Left forelimb (tissue), 1 donor: ENCODE results near the gene CDH13.

ENCODE experiments used
- DNase-seq: peaks from one replicate; pipeline ENCODE4 v3.0.0-alpha.2; 2018; ENCODE audit warnings: low spot score

Gene CDH13

GRCh38 chr16:82741073-82741615 is 114.4 kb downstream of the CDH13 start:
- DNase-seq: no peak

GRCh38 chr16:82744958-82745357 is 118.2 kb downstream of the CDH13 start:
- no peak for DNase-seq

DNA sequence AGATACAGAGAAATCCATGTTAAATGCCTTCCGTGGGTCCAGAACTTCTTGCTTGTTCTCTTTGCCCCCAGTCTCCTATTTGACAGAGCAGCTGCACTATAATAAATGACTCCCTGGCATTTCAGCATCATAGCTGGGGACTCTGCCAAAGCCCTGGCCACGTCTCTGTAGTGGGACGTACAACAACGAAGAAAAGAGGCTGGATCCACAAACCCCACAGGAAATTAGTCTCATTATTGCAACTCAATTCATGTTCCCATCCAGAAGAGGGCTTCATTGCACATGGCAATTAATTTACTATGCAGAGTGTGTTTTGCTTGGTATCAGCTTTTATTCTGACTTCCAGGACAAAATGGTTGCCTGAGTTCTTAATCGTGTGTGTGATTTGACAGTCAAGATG is 121.3 kb downstream of the CDH13 start:
- DNase-seq: no peak

DNA sequence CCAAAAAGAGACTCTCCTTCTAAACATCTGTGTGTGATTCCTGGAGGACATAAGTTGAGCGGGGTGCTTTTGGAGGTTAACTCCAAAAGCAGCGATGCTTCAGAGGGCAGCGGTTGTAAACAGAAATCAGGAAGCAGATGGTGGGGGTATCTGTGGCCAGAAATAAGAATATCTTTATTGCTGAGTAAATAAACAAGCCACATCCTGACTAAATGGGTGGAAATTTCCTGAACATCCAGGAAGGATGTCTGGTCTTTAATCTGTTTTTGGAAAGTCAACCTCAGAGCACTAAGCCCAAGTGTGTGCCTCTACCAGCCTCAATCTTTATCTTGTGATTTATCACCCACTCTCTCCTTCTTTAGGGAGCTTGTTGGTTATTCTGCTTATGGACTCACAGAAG is 123.3 kb downstream of the CDH13 start:
- no peak for DNase-seq

DNA sequence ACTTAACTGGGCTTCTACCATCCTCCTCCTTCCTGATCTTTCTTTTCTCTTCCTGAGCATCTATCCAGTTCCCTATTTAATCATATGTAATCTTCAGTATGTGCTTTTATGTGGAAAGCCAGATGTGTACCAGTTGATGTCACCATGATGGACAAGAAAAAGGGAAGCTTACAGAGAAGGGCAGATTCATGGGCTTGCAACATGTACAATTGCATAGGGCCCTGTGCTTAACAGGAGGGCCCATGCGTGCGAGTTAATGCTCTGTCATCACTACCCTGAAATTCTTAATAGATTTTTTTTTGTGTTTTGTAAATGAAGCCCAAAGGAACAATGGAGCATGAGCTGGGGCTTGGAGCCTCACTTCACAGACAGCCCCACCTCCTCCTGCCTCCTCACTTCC is 124.3 kb downstream of the CDH13 start:
- no peak for DNase-seq

GRCh38 chr16:82752172-82752571 is 125.4 kb downstream of the CDH13 start:
- DNase-seq: no peak

GRCh38 chr16:82753821-82754220 is 127.1 kb downstream of the CDH13 start:
- no peak for DNase-seq

- no peak for DNase-seq
Measured at GRCh38 chr16:82754716-82755513, 128.1 kb downstream of the CDH13 start.

DNA sequence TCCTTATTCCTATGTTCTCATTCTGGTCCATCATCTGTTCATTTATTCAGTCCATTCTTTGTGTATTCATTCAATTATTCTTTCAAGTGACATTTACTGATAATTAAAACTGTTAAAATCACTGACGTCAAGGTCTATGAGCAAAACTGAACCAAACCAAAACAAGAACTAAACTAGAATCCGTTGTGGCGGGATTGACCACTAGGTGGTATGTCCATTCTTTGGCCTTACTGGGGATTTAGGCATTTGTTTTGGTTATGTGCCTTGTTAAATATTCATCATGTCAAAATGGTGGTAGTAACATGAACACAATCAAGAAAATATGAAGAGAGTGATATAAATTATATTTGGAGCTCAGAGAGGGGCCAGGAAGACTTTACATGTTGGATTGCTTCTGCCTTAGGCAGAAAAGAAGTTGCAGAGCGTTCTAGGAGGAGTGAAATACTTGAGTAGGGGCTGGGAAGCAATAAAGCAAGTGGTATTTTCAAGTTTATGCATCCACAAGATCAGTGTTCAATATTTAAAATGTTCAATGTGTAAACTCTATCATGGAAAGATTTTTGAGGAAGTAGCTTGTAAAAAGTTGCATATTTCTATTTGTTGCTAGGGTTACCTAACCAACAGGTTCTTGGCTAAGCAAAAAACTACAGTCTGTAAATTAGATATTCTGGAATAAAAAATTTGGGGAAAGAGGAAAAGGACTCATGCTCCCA is 129.0 kb downstream of the CDH13 start:
- DNase-seq: no peak

- DNase-seq: no peak
Measured at GRCh38 chr16:82756283-82756599, 129.5 kb downstream of the CDH13 start.

DNA sequence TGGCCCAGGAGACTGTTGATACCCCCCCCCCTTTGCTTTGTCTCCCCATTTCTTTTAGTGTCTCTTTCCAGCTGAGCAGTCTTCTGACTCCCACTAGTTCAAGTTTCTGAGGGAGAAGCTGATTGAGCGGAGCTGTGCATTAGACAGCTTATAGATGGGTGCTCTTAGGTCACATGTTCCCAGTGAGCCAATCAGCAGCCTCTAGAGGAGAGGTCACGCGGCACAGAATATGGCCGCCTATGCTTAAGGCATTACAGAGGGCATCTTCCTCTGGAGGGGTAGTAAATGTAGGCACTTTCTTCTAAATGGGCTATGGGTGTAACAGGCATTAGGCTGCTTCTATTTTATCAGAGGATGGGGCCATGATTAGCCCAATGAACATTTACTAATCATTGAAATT is 131.6 kb downstream of the CDH13 start:
- no peak for DNase-seq

GRCh38 chr16:82758904-82759303 is 132.1 kb downstream of the CDH13 start:
- no peak for DNase-seq

DNA sequence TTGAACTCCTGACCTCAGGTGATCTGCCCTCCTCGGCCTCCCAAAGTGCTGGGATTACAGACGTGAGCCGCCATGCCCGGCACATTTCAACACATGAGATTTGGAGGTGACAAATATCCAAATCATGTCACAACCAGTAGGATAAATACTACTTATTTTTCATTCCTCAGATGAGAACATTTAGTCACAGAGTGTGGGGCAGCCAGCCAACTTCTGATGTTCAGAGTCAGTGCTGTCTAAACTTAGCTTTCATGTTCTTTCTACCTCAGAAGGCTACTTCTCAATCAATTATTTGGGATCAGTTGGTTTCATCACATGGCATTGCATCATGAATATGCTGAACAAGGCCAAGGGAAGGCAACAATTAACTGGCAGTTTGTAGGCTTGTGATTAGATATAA is 134.5 kb downstream of the CDH13 start:
- no peak for DNase-seq

- no peak for DNase-seq
Measured at GRCh38 chr16:82761858-82762257, 135.1 kb downstream of the CDH13 start.

DNA sequence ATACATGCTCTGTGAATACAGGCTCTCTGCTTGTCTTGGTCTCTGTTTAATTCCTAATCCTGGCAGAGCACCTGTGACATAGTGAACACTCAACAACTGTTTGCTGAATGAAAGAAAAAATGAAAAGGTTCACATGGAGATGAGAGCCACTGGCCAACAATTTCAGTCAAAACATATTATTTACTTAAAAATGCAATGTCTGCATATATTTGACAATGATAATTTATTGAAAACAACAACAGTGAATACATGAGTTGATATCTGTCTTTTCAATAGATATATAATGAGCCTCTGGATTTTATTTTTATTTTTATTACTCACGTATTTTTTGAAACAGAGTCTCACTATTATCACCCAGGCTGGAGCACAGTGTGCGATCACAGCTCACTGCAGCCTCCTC is 136.6 kb downstream of the CDH13 start:
- no peak for DNase-seq

DNA sequence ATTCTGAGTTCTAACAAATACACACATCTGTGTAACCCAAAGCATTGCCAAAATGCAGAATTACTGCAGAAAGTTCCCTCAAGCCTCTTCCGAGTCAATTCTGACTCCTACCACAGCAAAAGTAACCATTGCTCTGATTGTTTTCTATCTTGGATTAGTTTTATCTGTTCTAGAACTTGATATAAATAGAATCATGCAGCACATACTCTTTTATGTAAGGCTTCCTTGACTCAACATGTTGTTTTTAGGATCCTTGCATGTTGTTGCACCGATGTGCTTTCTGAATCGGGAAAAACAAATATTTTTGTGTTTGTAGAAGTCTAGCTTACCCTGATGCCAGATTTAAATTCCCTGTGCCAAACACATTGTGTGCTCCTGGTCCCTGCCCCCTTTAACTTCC is 140.4 kb downstream of the CDH13 start:
- DNase-seq: no peak

- DNase-seq: no peak
Measured at GRCh38 chr16:82767808-82768207, 141.0 kb downstream of the CDH13 start.

GRCh38 chr16:82769845-82770244 is 143.1 kb downstream of the CDH13 start:
- DNase-seq: no peak

DNA sequence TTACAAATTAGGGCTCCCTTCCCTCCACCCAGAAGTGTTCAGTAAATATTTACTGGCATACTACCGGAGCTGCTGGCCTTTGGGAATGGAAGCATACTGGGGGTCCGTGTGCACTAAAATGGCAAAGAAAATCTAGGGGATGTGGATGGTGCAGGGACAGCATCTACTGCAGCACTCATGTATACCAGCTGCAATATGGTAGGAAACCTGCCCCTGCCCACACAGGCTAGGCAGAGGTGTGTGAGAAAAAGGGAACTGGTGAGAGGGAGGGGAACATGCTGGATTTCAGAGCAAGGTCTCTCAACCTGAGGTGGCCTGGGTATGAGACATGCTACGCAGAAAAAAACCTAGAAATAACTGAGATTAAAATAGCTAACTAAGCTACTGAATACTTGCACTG is 145.4 kb downstream of the CDH13 start:
- no peak for DNase-seq

DNA sequence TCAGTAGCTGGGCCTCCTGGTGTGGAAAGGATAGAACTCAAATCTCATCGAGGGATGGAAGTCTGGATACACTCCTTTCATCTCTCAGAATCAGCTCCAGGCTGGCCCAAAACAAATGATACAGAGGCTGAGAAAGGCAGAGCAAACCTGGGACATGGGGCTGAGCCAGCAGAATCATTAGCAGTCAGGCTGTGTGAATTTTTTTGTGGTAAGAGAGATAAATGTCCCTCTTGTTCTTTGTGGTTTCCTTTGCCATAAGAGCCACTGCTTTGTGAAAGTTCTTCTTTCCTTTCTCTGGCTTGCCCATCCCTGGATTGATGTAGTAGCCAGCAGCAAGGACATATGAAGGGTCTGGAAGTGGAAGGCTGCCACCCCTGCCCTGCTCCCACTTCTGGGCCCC is 146.2 kb downstream of the CDH13 start:
- no peak for DNase-seq

- DNase-seq: no peak
Measured at GRCh38 chr16:82776470-82777146, 149.8 kb downstream of the CDH13 start.

DNA sequence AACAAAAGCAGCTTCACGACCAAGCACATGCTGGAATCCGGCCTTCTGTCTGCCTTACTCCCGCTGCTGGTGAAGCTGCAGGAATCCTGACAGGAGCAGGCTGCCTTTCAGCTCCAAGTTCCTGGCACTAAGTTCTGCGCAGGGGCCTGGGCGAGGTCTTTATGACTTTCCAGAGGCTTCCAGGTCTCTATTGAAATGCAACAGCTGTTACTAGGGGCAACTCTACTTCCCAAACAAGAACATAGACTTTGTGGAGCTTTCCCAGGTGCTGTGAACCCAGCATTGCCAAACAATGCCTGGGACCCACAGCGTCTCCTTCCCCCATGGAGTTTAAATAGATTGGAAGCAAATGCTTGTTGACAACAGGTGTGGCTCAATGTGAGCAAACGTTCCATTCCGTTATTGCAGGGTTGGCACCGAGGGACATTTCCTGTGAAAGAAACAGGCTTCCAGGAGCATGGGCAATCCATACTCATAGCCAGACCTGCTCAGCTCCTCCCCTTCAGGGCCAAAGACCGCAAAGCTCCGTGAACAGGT is 156.0 kb downstream of the CDH13 start:
- no peak for DNase-seq
